Measurements from ENCODE around the gene CPEB4. TPM values are rescaled to one million over a fixed set of nuclear protein-coding genes. Genes with fewer than 3 reads are reported as not detected.

The CPEB4 gene
- polyA plus RNA-seq, 1 experiment: 21.3 TPM

GRCh38 chr5:173922527-173922926 lies 34.4 kb downstream of the CPEB4 start:
- no peaks in the 10 kb centered on the region for H3K27me3 ChIP-seq (ENCODE audit: control insufficient read depth, insufficient read depth, low read length)
- TF ChIP-seq CTCF (IDR thresholded peaks at IDR 0.05; ENCODE audit: low read depth, low read length): no peak
- CTCF ChIA-PET: no interaction called here
- H3K9me3 ChIP-seq (ENCODE audit: control insufficient read depth, insufficient read depth, low read length): no peaks in the 10 kb centered on the region
- POLR2A ChIA-PET: no interaction called here
- no peak overlapping the region for H3K4me3 ChIP-seq (ENCODE audit: low read depth, low read length)
- H3K27ac ChIP-seq (ENCODE audit: low read depth, low read length): no peak overlapping the region
- no peak for DNase-seq (ENCODE audit: low read depth, low spot score)

- CTCF ChIA-PET: interaction anchor here (0.9 to 3.3 kb wide), 5 partner anchors 12 to 50 kb away, joined by 3 to 18 read pairs (median 3); no protein-coding TSS in a partner anchor
- H3K27ac ChIP-seq (ENCODE audit: low read depth, low read length): no peak overlapping the region
- POLR2A ChIA-PET: no interaction called here
Observed at GRCh38 chr5:173923218-173924095, 35.3 kb downstream of the CPEB4 start.

GRCh38 chr5:173924899-173925298 lies 36.8 kb downstream of the CPEB4 start:
- Histone ChIP-seq H3K27ac (ENCODE audit: low read depth, low read length) (no peak overlapping the region), H3K4me3 (ENCODE audit: low read depth, low read length) (no peak overlapping the region), H3K27me3 (ENCODE audit: control insufficient read depth, insufficient read depth, low read length) (no peaks in the 10 kb centered on the region), H3K9me3 (ENCODE audit: control insufficient read depth, insufficient read depth, low read length) (no peaks in the 10 kb centered on the region)
- ChIA-PET CTCF (interaction anchor here (0.6 to 3.3 kb wide), 29 partner anchors 8 to 542 kb away, joined by 3 to 51 read pairs (median 6); partner anchors contain the start of gene BOD1), POLR2A (no interaction called here)
- TF ChIP-seq CTCF (IDR thresholded peaks at IDR 0.05; ENCODE audit: low read depth, low read length): no peak
- no peak for DNase-seq (ENCODE audit: low read depth, low spot score)

More at GRCh38 chr5:173923218-173924095, 35.3 kb downstream of the CPEB4 start:
- no peak overlapping the region for H3K4me3 ChIP-seq (ENCODE audit: low read depth, low read length)
- TF ChIP-seq CTCF (IDR thresholded peaks at IDR 0.05; ENCODE audit: low read depth, low read length): no peak
- no peaks in the 10 kb centered on the region for H3K27me3 ChIP-seq (ENCODE audit: control insufficient read depth, insufficient read depth, low read length)
- no peak for DNase-seq (ENCODE audit: low read depth, low spot score)
- no peaks in the 10 kb centered on the region for H3K9me3 ChIP-seq (ENCODE audit: control insufficient read depth, insufficient read depth, low read length)

- Histone ChIP-seq H3K9me3 (ENCODE audit: control insufficient read depth, insufficient read depth, low read length) (no peaks in the 10 kb centered on the region), H3K27me3 (ENCODE audit: control insufficient read depth, insufficient read depth, low read length) (no peaks in the 10 kb centered on the region), H3K4me3 (ENCODE audit: low read depth, low read length) (no peak overlapping the region), H3K27ac (ENCODE audit: low read depth, low read length) (no peak overlapping the region)
- TF ChIP-seq CTCF (IDR thresholded peaks at IDR 0.05; ENCODE audit: low read depth, low read length): peak; percentile 60
- DNase-seq (ENCODE audit: low read depth, low spot score): no peak
- ChIA-PET CTCF (interaction anchor here (0.6 to 3.3 kb wide), 31 partner anchors 9 to 542 kb away, joined by 3 to 51 read pairs (median 6); partner anchors contain the start of gene BOD1), POLR2A (no interaction called here)
Observed at GRCh38 chr5:173925449-173926071, 37.4 kb downstream of the CPEB4 start.

- no peak for TF ChIP-seq CTCF (IDR thresholded peaks at IDR 0.05; ENCODE audit: low read depth, low read length)
- no peaks in the 10 kb centered on the region for H3K9me3 ChIP-seq (ENCODE audit: control insufficient read depth, insufficient read depth, low read length)
- H3K4me3 ChIP-seq (ENCODE audit: low read depth, low read length): no peak overlapping the region
- H3K27me3 ChIP-seq (ENCODE audit: control insufficient read depth, insufficient read depth, low read length): no peaks in the 10 kb centered on the region
- H3K27ac ChIP-seq (ENCODE audit: low read depth, low read length): no peak overlapping the region
- ChIA-PET CTCF (interaction anchor here (0.9 to 3.3 kb wide), 14 partner anchors 10 to 310 kb away, joined by 3 to 51 read pairs (median 10); partner anchors contain the start of gene BOD1), POLR2A (no interaction called here)
- DNase-seq (ENCODE audit: low read depth, low spot score): no peak
Observed at GRCh38 chr5:173926359-173926758, 38.2 kb downstream of the CPEB4 start.
